SK-N-SH treated with all-trans-retinoic acid at 6 μM for 48 hours (cell line): ENCODE measurements around the gene CD200R1L.

Experiments
- ARNTL ChIP-seq: fragments of 450-650 bp; formaldehyde crosslinking; IDR thresholded peaks from 2 replicates; pipeline ENCODE4 v1.5.0; 2020; ENCODE audit warnings: low read depth, mild to moderate bottlenecking, moderate library complexity, borderline replicate concordance
- CREB5 ChIP-seq: fragments of 250-450 bp; sonication (Bioruptor Pico); IDR thresholded peaks from 2 replicates; pipeline ENCODE4 v1.5.1; 2020; ENCODE audit warnings: low read depth, mild to moderate bottlenecking, moderate library complexity
- CSDC2 ChIP-seq: fragments of 250-450 bp; sonication (Bioruptor Pico); IDR thresholded peaks from 2 replicates; pipeline ENCODE4 v1.5.0; 2020; ENCODE audit warnings: mild to moderate bottlenecking, moderate library complexity
- CSRNP3 ChIP-seq: fragments of 250-450 bp; sonication (Bioruptor Pico); IDR thresholded peaks from 2 replicates; pipeline ENCODE4 v1.5.1; 2021; ENCODE audit warnings: mild to moderate bottlenecking, moderate library complexity
- ESRRG ChIP-seq: fragments of 250-450 bp; sonication (Bioruptor Pico); IDR thresholded peaks from 2 replicates; pipeline ENCODE4 v1.6.1; 2021; ENCODE audit warnings: mild to moderate bottlenecking
- GLIS3 ChIP-seq: fragments of 250-450 bp; sonication (Bioruptor Pico); IDR thresholded peaks from 2 replicates; pipeline ENCODE4 v1.5.0; 2020; ENCODE audit warnings: mild to moderate bottlenecking, moderate library complexity
- ISL1 ChIP-seq: fragments of 250-450 bp; sonication (Bioruptor Pico); IDR thresholded peaks from 2 replicates; pipeline ENCODE4 v2.1.2; 2022; ENCODE audit warnings: mild to moderate bottlenecking, moderate library complexity
- PATZ1 ChIP-seq: fragments of 250-450 bp; sonication (Bioruptor Pico); IDR thresholded peaks from 2 replicates; pipeline ENCODE4 v1.8.0; 2020; ENCODE audit warnings: mild to moderate bottlenecking, moderate library complexity, borderline replicate concordance
- RARB ChIP-seq: fragments of 250-450 bp; sonication (Bioruptor Pico); IDR thresholded peaks from 2 replicates; pipeline ENCODE4 v1.8.0; 2021; ENCODE audit warnings: mild to moderate bottlenecking, moderate library complexity
- SNAI2 ChIP-seq: fragments of 250-450 bp; sonication (Bioruptor Pico); IDR thresholded peaks from 2 replicates; pipeline ENCODE4 v1.5.0; 2020; ENCODE audit warnings: mild to moderate bottlenecking, moderate library complexity
- TOX ChIP-seq: fragments of 250-450 bp; sonication (Bioruptor Pico); IDR thresholded peaks from 2 replicates; pipeline ENCODE4 v1.8.0; 2021; ENCODE audit warnings: mild to moderate bottlenecking, moderate library complexity, borderline replicate concordance
- TSHZ2 ChIP-seq: fragments of 250-450 bp; sonication (Bioruptor Pico); IDR thresholded peaks from 2 replicates; pipeline ENCODE4 v1.5.0; 2020; ENCODE audit warnings: mild to moderate bottlenecking, moderate library complexity
- ZFP3 ChIP-seq: fragments of 250-450 bp; sonication (Bioruptor Pico); IDR thresholded peaks from 2 replicates; pipeline ENCODE4 v1.5.0; 2020; ENCODE audit warnings: mild to moderate bottlenecking, moderate library complexity
- ZNF565 ChIP-seq: fragments of 450-650 bp; formaldehyde crosslinking; conservative IDR thresholded peaks from 2 replicates; pipeline ENCODE4 v1.5.0; 2020; ENCODE audit warnings: low read depth, mild to moderate bottlenecking, moderate library complexity

- TF ChIP-seq ISL1 (CRISPR knock-in tag) (no peak), CREB5 (CRISPR knock-in tag) (no peak), TOX (CRISPR knock-in tag) (no peak), PATZ1 (CRISPR knock-in tag) (no peak), ARNTL (CRISPR knock-in tag) (no peak), TSHZ2 (CRISPR knock-in tag) (no peak), ESRRG (CRISPR knock-in tag) (no peak), GLIS3 (CRISPR knock-in tag) (no peak), CSDC2 (CRISPR knock-in tag) (no peak), CSRNP3 (CRISPR knock-in tag) (no peak), ZNF565 (no peak), RARB (CRISPR knock-in tag) (no peak), SNAI2 (CRISPR knock-in tag) (no peak), ZFP3 (no peak)
Observed at GRCh38 chr3:112804021-112804420, 42.6 kb downstream of the CD200R1L start.
